HG03139 (cell line): ENCODE data around the gene ATG101.

Experiments
- ATAC-seq: cut with Tn5 transposase; IDR thresholded peaks from one replicate; pipeline ENCODE4 v1.9.1; 2021; ENCODE audit not compliant: unreplicated experiment

The ATG101 gene

DNA sequence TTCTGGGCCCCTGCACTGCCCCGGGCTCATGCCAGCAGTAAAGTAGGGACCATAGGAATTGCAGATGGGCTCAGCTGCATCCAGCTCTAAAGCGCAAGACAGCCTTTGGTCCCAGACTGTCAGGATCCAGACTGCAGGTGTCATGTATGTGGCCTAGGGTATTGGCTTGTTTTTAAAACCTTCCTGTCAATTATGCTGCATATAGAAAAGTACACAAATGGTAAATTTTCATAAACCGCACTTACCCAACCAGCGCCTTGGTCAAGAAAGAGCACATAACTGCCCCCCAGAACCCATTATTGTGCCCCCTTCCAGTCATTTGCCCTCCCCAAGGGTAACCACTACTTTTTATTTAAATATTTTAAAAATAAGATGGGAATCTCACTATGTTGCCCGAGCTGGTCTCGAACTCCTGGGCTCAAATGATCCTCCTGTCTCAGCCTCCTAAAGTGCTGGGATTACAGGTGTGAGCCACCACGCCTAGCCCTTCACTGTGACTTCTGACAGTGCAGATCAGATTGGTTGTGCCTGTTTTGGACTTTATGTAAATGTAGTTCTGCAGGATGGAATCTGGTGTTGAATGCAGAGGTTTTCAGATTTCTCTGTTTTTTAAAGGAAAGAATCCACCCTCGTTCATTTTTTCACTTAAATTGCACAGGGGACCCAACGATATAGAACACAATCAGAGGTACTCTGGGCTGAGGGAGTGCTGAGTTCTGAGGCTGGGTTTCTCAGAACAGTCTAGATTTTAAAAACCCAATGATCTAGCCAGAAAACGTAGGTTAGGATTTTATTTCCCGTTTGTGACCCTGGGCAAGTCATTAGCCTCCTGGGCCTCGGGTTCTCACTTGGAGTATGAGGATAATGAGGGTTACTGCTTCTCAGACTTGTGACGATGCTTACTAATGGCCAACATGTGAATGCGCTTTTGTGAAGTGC is 11.9 kb upstream of the ATG101 start:
- no peak for ATAC-seq

DNA sequence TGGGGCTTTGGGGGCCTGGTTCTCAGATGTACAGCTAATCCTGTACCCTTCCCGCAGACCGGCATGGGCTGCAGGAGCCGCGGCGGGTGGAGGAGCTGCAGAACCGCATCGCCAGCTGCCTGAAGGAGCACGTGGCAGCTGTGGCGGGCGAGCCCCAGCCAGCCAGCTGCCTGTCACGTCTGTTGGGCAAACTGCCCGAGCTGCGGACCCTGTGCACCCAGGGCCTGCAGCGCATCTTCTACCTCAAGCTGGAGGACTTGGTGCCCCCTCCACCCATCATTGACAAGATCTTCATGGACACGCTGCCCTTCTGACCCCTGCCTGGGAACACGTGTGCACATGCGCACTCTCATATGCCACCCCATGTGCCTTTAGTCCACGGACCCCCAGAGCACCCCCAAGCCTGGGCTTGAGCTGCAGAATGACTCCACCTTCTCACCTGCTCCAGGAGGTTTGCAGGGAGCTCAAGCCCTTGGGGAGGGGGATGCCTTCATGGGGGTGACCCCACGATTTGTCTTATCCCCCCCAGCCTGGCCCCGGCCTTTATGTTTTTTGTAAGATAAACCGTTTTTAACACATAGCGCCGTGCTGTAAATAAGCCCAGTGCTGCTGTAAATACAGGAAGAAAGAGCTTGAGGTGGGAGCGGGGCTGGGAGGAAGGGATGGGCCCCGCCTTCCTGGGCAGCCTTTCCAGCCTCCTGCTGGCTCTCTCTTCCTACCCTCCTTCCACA is 11.0 kb upstream of the ATG101 start:
- no peak for ATAC-seq

DNA sequence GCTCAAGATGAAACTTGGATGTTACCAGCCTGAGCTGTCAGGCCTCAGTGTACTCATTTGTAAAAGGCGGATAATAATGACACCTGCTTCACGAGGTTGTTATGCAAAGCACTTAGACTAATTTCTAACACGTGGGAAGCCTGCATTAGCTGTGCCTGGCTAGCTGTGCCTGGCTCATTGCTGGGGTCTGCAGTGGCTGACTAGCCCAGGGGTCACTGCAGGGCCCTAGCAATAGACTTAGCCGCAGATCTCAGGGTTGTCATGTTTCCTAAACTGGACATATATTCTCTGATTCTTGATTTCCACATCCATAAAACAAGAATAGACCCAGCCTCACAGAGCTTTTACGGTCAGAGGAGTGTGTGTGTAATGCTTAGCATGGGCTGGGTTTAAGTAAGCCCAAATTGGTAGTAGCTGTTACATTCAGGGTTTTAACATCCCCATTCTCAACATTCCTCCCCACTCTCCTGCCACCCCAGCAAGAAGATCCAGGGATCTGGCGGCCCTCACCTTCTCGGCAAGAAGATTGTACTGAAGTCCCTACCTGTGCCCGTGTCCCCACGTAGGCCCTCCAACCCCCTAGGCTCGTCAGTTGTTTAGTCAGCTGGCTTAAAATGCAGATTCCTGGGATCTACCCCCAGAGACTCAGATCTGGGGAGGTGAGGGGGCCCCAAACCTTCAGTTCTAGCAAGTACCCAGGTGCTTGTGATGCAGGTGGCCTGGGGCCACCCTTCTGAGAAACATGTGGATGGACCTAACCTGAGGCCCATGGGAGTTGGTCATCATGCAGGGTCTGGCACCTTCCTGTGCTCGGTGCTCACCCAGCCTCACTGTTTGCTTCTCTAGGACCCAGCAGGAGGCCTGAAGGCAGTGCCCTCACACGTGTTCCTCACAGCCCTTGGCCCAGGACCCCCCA is 9.9 kb upstream of the ATG101 start:
- ATAC-seq = no peak

DNA sequence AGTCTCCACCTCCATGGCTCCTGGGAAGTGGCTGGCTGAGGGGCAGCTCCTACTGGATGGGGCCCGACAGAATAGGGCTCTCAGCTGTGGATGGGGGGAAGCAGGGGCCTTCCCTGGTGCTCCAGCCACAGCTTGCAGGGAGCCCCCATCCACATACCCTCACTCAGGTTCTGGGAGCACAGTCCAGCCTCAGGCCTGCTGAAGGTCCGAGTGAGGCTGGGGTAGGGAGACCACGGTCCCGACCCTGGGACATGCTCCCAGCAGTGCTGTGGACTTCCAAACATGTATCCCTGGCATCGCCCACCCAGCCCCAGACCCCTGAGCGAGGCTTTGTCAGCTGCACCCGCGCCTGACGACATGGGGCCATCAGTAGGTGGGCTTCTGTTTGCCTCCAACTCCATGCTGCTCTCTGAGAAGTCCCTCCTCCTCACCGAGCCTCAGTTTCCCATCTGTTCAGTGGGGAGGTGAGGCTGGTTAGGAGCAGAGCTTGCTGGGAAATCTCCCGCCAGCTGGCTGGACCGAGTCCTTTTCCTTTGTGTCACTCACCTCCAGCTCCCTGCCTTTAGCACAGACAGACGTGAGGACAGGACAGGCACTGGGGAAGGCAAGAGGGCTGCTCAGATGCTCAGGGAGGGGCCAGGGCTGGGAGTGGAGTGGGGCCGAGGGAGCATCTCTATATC is 9.1 kb upstream of the ATG101 start:
- ATAC-seq = no peak

DNA sequence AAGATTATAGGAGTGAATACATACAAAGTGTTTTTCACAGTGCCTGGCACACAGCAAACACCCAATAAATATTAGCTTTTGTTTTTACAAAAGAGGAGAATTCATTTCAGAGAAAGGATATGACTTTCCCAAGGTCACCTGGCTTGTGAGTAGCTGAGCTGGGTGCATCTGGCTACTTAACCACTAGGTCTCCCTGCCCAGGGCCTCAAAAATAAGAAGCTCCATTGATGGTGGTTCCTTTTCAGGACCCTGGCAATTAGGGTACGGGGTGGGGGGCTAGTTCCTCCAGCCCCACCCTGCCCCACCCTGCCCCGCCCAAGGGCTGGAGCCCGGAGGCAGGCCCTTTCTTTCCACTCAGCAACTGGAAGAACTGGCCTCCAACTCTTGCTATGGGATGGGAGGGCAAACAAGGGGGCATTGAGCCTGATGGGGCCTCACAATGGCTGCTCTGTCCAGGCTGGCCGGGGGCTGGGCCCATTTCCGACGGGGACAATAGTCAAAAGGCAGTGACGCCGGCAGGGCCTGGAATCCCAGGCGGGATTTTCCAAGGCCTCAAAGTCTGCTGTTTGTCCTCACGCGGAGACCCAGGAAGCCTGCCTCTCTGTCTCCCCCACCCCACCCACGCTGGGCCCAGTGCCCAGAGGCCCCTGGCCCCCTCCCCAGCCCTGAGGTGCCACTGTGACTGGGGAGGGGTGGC is 8.2 kb upstream of the ATG101 start:
- ATAC-seq = no peak

DNA sequence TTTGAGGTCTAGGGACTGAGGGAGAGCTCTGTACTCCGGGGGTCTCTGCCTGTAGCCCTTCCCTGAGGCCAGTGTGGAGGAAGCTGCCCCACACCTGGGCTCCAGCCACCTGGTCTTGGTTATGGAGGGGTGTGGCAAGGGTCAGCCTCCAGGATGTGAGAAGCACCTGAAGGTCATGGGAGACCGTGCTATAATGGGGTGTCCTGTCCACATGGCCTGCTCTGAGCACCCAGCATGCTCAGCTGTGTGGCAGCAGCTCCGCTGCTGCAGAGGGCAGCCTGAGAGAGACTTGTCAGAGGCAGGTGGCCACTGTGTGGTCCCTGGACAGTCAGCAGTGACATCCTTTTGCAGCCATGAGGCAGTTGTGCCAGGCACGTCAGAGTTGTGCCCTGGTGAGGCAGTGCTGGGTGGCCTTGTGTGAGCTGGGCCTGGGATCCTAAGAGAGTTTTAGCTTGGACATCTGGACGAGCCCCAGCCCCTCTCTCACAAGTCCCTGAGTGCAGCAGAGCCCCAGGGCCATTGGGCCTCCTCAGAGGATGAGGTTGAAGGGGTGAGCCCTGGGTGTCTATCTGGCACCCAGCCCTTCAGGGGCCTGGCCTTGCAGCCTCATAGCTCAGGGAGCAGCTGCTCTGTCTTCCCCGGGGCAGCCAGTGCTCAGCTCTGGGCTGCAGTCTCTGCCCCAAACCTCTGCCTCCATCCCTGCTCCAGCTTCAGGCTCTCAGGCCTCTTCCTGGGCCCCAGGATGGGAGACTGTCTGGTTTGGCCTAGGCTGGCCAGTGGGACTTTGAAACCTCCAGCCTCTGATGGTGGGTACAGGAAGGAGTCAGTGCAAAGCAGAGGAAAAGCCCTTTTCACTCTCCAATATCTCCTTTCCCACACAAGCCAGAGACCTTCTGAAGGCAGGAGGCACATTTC is 7.4 kb upstream of the ATG101 start:
- ATAC-seq = no peak

DNA sequence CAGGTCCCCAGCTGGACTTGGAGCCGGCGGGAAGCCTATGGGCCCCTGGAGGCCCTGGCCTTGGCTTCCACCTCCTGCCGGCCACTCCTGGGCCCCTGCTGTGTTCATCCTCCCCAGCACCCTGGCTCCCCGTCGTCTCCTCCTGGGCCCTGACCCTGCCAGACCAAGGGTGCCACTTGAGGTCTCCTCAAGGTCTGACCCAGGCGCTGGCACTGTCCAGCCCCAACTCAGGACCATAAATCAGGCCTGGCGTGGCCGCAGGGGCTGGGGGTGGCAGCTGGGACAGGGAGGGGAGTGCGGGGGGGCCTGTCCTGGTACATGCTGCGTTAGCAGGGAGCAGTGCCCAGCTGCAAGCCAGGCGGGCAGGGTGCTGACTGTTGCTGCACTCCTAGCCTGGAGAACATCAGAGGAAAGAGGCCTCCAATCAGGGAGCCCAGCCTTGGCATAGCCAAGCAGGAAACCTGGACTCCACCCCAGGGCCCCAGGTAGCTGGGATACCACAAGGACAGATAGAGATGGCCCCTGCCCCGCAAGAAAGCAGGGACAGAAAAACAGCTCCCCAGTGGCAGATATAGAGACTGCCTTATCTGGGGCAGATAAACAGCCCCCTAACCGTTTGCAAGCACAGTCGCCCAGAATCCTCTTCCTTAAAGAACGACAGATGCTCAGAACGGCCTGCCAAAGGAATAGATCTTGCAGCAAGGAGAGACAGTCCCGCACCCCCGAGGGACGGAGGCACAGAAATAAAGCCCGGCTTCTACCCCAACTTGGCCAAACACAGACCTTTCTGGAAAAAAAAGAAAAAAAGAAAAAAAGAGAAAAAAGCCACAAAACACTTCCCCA is 6.5 kb upstream of the ATG101 start:
- no peak for ATAC-seq

DNA sequence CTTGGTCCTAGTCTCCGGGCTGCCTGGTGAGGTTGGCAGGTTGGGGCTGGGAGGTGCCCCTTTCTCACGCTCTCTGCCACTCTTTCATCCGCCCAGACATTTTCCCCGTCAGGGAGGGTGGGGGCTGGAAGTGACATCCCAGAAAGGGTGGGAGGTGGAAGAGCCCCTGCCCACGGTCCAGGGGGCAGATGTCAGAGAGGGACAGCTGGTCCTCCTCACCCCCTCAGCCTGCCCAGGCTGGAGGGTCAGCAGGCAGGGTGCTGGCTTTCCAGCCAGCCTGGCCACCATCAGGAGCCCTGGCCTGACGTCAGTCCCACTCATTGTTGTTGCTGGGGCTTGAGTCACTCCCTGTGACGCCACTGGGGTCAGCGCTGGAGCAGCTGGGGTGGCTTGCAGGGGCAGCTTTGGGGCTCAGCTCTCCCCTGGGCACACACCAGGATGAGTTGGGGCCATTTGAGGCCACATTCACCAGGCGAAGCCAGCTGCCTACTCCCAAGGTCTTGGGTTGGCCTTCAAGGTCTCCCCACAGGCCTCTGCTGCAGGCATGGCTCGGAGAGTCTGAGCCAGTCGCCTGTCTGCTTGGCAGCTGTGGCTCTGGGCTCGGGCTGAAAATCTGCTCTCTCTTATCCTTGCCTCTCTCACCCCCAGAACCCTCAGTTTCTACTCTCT is 5.7 kb upstream of the ATG101 start:
- ATAC-seq = no peak

DNA sequence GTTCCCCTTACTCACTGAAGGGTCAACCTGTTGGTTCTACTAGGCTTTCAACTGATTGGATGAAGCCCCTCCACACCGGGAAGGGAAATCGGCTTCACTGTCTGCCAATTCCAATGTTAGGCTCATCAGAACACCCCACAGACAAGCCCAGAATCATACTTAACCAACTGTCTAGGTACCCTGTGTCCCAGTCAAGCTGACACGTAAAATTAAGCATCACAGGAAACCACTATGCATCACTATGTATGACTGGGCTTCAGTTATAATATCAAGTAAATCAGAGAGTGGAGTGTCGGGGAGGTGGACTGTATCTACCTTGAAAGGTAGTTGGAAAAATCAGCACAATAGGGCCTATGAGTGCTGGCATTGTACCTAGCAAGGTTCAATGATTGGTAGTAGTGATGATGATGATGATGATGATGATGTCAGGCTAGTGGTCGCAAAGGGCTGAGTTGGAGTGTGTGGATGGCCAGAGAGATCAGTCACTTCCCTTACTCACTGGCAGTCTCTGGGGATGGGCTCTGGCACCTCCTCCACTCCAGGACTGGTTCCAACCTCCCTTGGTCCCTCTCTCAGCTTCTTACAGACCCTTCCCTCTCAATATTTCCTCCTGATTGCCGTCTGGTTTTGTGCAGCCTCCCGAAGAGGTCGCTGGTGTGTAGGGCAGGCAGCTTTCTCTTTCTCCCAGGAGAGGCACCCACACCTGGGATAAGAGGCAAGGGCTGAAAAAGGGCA is 3.3 kb upstream of the ATG101 start:
- no peak for ATAC-seq

DNA sequence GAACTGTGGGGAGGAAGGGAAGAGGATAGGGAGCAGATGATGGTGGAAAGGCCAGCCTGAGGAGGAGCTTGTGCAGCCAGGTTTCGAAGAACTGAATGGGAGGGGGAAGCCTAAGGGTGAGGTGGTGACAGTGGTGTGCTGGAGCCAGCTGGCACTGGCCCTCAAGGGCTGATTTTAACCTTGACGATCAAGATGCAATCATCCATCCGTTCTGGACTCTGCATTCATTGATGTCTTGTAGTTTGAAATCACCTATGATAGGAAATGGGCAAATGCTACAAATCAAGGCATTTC is 2.8 kb upstream of the ATG101 start:
- ATAC-seq = no peak

DNA sequence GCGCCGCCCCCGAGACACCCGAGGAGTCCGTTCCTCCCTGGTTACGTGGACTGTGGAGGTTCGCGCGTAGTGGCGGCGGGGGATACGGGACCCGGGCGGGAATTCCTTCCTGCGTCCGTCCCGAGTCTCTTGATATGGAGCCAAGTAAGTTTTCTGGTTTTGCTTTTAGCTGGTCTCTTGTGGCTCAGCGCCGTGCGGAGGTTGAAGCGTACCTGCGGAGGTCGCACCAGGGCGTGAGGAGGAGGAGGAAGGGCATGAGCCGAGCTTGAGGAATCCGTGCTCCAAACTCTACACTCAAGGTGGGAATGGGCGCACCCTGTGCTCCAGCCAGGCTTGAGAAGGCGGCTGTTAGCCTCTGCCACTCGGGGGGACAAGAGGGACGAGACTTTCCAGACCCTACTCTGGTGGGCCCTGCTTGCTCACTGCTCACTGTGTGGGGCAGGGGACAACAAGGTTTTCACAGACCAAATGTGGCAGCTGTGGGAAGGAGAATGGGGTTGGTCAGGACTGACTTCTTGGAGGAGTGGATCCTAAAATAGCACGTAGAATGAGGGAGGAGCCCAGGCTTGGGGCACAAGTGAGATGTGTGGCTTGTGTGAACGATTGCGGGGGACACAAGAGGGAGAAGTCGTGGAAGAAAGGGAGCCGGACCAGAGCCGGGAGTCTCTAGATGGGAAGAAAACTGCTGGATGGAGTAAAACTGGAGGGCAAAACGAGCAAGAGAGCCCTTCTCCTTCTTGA is 577 bp downstream of the ATG101 start:
- peak; percentile 7 for ATAC-seq

DNA sequence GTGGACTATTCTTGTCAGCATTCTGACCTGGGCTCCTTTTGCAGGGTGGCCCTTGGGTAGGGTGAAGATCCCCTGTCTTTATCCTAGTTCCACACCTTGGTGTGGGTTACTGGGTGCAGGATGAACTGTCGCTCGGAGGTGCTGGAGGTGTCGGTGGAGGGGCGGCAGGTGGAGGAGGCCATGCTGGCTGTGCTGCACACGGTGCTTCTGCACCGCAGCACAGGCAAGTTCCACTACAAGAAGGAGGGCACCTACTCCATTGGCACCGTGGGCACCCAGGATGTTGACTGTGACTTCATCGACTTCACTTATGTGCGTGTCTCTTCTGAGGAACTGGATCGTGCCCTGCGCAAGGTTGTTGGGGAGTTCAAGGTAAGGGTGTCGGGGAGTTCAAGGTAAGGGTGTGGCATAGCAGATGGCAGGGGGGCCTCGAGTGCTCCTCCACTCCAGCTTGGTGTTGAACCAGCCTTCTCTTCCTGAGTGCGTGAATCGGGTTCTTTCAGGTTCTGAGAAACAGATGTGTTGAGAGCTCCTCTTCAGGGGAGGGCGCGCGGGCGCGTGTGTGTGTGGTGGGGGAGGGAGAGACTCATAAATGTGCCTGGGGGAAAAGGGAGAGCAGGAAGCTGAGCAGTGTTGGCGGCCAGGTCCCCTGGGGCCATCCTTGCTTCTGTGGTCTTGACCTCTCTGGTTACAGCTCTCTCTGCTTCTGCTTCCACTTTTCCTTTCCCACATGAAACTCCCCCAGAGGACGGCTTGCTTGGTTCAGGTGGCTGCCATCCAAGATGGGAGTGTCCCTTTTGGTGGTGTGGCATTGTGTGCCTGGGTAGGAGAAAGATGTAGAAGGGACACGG is 4.0 kb downstream of the ATG101 start:
- ATAC-seq = no peak

DNA sequence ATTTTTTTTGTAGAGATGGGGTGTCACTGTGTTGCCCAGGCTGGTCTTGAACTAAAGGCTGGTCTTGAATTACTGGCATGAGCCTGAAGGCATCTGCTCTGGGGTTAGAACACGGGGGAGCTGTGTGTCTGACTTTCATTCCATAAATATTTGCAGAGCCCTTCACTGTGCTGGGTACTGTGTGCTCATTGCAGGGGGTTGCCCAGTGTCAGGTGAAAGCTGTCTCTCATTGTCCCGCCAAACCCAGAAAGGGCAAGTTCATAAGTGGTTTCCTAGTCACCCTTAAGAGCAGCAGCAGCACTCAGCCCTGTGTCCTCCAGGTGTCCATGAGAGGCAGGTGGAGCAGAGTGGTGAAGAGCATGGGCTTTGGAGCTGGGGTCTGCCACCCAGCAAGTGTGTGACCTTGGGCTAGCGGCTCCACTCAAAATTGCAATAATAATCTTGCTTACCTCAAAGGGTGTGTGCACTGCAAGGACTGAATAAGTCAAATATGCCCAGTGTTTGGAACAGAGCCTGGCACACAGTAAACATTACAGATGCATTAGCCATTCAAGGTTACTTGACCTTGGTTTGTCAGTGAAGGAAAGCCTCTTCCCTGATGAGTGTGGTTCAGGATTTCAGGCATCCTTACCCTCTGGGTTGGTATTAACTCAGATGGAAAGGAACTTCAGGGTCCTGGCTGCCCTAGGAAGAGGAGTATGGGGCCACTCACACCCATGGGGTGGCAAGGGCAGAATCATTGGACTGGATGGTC is 5.4 kb downstream of the ATG101 start:
- no peak for ATAC-seq

DNA sequence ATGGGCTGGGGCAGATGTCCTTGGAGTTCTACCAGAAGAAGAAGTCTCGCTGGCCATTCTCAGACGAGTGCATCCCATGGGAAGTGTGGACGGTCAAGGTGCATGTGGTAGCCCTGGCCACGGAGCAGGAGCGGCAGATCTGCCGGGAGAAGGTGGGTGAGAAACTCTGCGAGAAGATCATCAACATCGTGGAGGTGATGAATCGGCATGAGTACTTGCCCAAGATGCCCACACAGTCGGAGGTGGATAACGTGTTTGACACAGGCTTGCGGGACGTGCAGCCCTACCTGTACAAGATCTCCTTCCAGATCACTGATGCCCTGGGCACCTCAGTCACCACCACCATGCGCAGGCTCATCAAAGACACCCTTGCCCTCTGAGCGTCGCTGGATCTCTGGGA is 7.0 kb downstream of the ATG101 start:
- no peak for ATAC-seq

DNA sequence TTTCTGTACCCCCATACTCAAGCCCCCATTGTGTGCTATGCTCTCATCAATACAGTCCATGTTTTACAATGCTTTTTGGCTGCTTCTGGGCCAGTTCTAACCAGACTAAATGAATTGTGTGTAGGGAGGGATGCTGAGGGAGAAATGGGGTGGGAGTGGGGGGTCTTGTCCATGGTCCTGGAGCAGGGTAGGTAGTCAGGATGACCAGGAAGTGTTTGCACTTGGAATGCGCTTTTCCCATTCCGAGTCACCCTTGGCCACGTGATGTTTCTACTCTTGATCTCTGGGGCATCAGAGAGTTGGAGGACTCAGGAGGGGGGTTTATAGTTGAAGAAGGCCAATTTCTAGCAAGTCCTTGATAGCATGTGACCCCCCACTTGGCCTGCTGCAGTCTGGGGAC is 8.5 kb downstream of the ATG101 start:
- ATAC-seq = no peak
